Thymus (tissue), 11 donors: ENCODE measurements around the gene C3orf20. TPM values are rescaled to one million over a fixed set of nuclear protein-coding genes. Genes with fewer than 3 reads are reported as not detected.
A peak's percentile ranks its signal among the peaks of the same experiment; 100 is the strongest.

Source experiments
- DNase-seq, 9 donors: peaks; one replicate each; pipeline ENCODE4 v3.0.0-alpha.2; 2013; ENCODE audit warnings: low spot score in 9 of 9, low read depth in 6 of 9, missing footprints in 1 of 9
- H3K27ac ChIP-seq, 2 donors: one replicate each; pipeline ENCODE4 v1.5.1; 2013; ENCODE audit warnings: control low read depth in 1 of 2, low read depth in 1 of 2, low read length in 1 of 2, mild to moderate bottlenecking in 1 of 2, moderate library complexity in 1 of 2
- H3K27me3 ChIP-seq, 2 donors: one replicate each; pipeline ENCODE4 v1.5.1; 2013; ENCODE audit warnings: low read length in 1 of 2; ENCODE audit not compliant: control insufficient read depth in 2 of 2, insufficient read depth in 1 of 2
- H3K36me3 ChIP-seq, 2 donors: one replicate each; pipeline ENCODE4 v1.5.1; 2013; ENCODE audit warnings: low read length in 1 of 2, mild to moderate bottlenecking in 1 of 2, moderate library complexity in 1 of 2; ENCODE audit not compliant: control insufficient read depth in 2 of 2, insufficient read depth in 2 of 2
- H3K4me1 ChIP-seq, 2 donors: one replicate each; pipeline ENCODE4 v1.5.1; 2013; ENCODE audit warnings: low read length in 2 of 2; ENCODE audit not compliant: control insufficient read depth in 2 of 2, insufficient read depth in 2 of 2
- H3K4me3 ChIP-seq, 2 donors: one replicate each; pipeline ENCODE4 v1.5.1; 2013; ENCODE audit warnings: low read length in 2 of 2, control low read depth in 1 of 2, mild to moderate bottlenecking in 1 of 2
- H3K9me3 ChIP-seq, 2 donors: one replicate each; pipeline ENCODE4 v1.5.1; 2013; ENCODE audit warnings: low read length in 1 of 2, mild to moderate bottlenecking in 1 of 2; ENCODE audit not compliant: control insufficient read depth in 2 of 2, insufficient read depth in 1 of 2
- WGBS: extraction: QIAGEN DNeasy Blood & Tissue Kit; methylation state at CpG from one replicate; pipeline ENCODE4 v1.1.7; 2013; 5-methylcytosine and 5-hydroxymethylcytosine counted together
- polyA plus RNA-seq: library from polyadenylated mRNA; stranded (reverse); fragments of 200-250 nt; gene quantifications from one replicate; pipeline ENCODE4 v1.2.3, GENCODE V29; 2013
- total RNA-seq: library from RNA; stranded (reverse); fragments of 120-200 nt; gene quantifications from one replicate; pipeline ENCODE4 v1.2.4, GENCODE V29; 2013
- donor health status: healthy.

Gene C3orf20
- total and polyA plus RNA-seq, 2 donors, result 0.02 TPM; not detected in 1

GRCh38 chr3:14791343-14791945 is 116.5 kb downstream of the C3orf20 start:
- Histone ChIP-seq H3K4me3 (no peak overlapping the region), H3K4me1 (no peaks in the 10 kb centered on the region), H3K27ac (no peak overlapping the region), H3K36me3 (no peaks in the 10 kb centered on the region), H3K9me3 (no peaks in the 10 kb centered on the region), H3K27me3 (peaks cover 0 to 11% of the 10 kb centered on the region in 2 donors)
- peak in 5 of 9 donors; percentile 24 to 60 (median 50) for DNase-seq
- 43% methylated on average over 15 of the region's 15 CpGs for WGBS

- Histone ChIP-seq H3K4me3 (no peak overlapping the region), H3K27me3 (peaks cover 0 to 18% of the 10 kb centered on the region in 2 donors), H3K4me1 (no peaks in the 10 kb centered on the region), H3K27ac (no peak overlapping the region), H3K9me3 (no peaks in the 10 kb centered on the region), H3K36me3 (no peaks in the 10 kb centered on the region)
- DNase-seq, result no peak
- WGBS, result 91% methylated on average over 9 of the region's 9 CpGs
These were observed 117.8 kb downstream of the C3orf20 start for GRCh38 chr3:14792691-14793121.

- no peak overlapping the region for H3K27ac ChIP-seq
- no peaks in the 10 kb centered on the region for H3K9me3 ChIP-seq
- H3K36me3 ChIP-seq, result no peaks in the 10 kb centered on the region
- no peak for DNase-seq
- WGBS, result 84% methylated on average over 15 of the region's 15 CpGs
- H3K4me1 ChIP-seq, result no peaks in the 10 kb centered on the region
- no peak overlapping the region for H3K4me3 ChIP-seq
- H3K27me3 ChIP-seq, result peaks cover 0 to 20% of the 10 kb centered on the region in 2 donors
These were observed 118.4 kb downstream of the C3orf20 start for GRCh38 chr3:14793126-14793857.

GRCh38 chr3:14793858-14794234 is 118.9 kb downstream of the C3orf20 start:
- Histone ChIP-seq H3K36me3 (no peaks in the 10 kb centered on the region), H3K9me3 (no peaks in the 10 kb centered on the region), H3K4me3 (no peak overlapping the region), H3K4me1 (no peaks in the 10 kb centered on the region), H3K27ac (no peak overlapping the region), H3K27me3 (peaks cover 0 to 20% of the 10 kb centered on the region in 2 donors)
- WGBS, result 97% methylated on average over 5 of the region's 5 CpGs
- DNase-seq, result no peak

GRCh38 chr3:14794435-14794834 is 119.5 kb downstream of the C3orf20 start:
- Histone ChIP-seq H3K36me3 (no peaks in the 10 kb centered on the region), H3K4me1 (no peaks in the 10 kb centered on the region), H3K27me3 (peaks cover 0 to 20% of the 10 kb centered on the region in 2 donors), H3K9me3 (no peaks in the 10 kb centered on the region), H3K27ac (no peak overlapping the region), H3K4me3 (no peak overlapping the region)
- no peak for DNase-seq
- WGBS, result 94% methylated on average over 2 of the region's 2 CpGs

- Histone ChIP-seq H3K4me1 (no peaks in the 10 kb centered on the region), H3K27me3 (peaks cover 0 to 23% of the 10 kb centered on the region in 2 donors), H3K27ac (no peak overlapping the region), H3K9me3 (no peaks in the 10 kb centered on the region), H3K4me3 (no peak overlapping the region), H3K36me3 (no peaks in the 10 kb centered on the region)
- 93% methylated on average over 2 of the region's 2 CpGs for WGBS
- DNase-seq, result no peak
These were observed 121.1 kb downstream of the C3orf20 start for GRCh38 chr3:14795996-14796395.

- Histone ChIP-seq H3K4me1 (no peaks in the 10 kb centered on the region), H3K27me3 (peaks cover 0 to 22% of the 10 kb centered on the region in 2 donors), H3K4me3 (no peak overlapping the region), H3K9me3 (no peaks in the 10 kb centered on the region), H3K36me3 (no peaks in the 10 kb centered on the region), H3K27ac (no peak overlapping the region)
- 85% methylated on average over 14 of the region's 14 CpGs for WGBS
- DNase-seq, result no peak
These were observed 121.6 kb downstream of the C3orf20 start for GRCh38 chr3:14796403-14797077.

- Histone ChIP-seq H3K4me1 (no peaks in the 10 kb centered on the region), H3K27ac (no peak overlapping the region), H3K9me3 (no peaks in the 10 kb centered on the region), H3K36me3 (no peaks in the 10 kb centered on the region), H3K27me3 (peaks cover 0 to 22% of the 10 kb centered on the region in 2 donors), H3K4me3 (no peak overlapping the region)
- DNase-seq, result no peak
- 89% methylated on average over 4 of the region's 4 CpGs for WGBS
These were observed 122.8 kb downstream of the C3orf20 start for GRCh38 chr3:14797731-14798130.

GRCh38 chr3:14798231-14798630 is 123.3 kb downstream of the C3orf20 start:
- no peaks in the 10 kb centered on the region for H3K4me1 ChIP-seq
- no peak overlapping the region for H3K27ac ChIP-seq
- peaks cover 0 to 21% of the 10 kb centered on the region in 2 donors for H3K27me3 ChIP-seq
- H3K36me3 ChIP-seq, result no peaks in the 10 kb centered on the region
- DNase-seq, result no peak
- no peaks in the 10 kb centered on the region for H3K9me3 ChIP-seq
- 94% methylated on average over 6 of the region's 6 CpGs for WGBS
- no peak overlapping the region for H3K4me3 ChIP-seq
